Measurements from ENCODE around the gene GALNT18.

GALNT18 gene

GRCh38 chr11:11397781-11398180 is 224.0 kb downstream of the GALNT18 start:
- no peak for DNase-seq (ENCODE audit: extremely low spot score)
- CTCF ChIA-PET = interaction anchor here (0.8 to 1.4 kb wide), 5 partner anchors 8 to 224 kb away, joined by 3 read pairs; partner anchors contain the start of gene GALNT18

DNA sequence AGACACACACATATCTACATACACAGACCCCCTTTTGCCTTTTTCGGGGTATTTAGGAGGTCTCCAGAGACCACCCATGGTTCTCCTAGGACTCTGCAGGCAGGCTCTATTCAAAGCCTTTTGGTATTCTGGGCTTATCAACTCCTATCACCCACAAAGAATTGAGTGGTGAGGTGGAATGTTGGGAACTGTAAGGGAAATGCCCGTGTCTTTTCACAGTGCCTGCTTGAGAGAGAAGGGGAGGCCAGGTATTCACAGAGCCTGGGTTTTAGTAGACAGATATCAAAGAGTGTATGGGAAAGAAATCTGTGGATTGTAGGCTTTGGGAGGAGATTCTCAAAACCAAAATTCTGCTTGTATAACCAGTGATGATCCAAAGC is 224.8 kb downstream of the GALNT18 start:
- ChIA-PET CTCF (no interaction called here), POLR2A (no interaction called here)
- TF ChIP-seq, protein P1, sequence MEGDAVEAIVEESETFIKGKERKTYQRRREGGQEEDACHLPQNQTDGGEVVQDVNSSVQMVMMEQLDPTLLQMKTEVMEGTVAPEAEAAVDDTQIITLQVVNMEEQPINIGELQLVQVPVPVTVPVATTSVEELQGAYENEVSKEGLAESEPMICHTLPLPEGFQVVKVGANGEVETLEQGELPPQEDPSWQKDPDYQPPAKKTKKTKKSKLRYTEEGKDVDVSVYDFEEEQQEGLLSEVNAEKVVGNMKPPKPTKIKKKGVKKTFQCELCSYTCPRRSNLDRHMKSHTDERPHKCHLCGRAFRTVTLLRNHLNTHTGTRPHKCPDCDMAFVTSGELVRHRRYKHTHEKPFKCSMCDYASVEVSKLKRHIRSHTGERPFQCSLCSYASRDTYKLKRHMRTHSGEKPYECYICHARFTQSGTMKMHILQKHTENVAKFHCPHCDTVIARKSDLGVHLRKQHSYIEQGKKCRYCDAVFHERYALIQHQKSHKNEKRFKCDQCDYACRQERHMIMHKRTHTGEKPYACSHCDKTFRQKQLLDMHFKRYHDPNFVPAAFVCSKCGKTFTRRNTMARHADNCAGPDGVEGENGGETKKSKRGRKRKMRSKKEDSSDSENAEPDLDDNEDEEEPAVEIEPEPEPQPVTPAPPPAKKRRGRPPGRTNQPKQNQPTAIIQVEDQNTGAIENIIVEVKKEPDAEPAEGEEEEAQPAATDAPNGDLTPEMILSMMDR (IDR thresholded peaks at IDR 0.05; ENCODE audit: control extremely low read depth, extremely low read depth, low read depth, missing control alignments) = no peak
- DNase-seq (ENCODE audit: extremely low spot score) = no peak

More at GRCh38 chr11:11397781-11398180, 224.0 kb downstream of the GALNT18 start:
- TF ChIP-seq, protein P1 (IDR thresholded peaks at IDR 0.05; ENCODE audit: control extremely low read depth, extremely low read depth, low read depth, missing control alignments) = no peak
- POLR2A ChIA-PET = no interaction called here

GRCh38 chr11:11396301-11397035 is 225.3 kb downstream of the GALNT18 start:
- TF ChIP-seq, protein P1 (IDR thresholded peaks at IDR 0.05; ENCODE audit: control extremely low read depth, extremely low read depth, low read depth, missing control alignments) = no peak
- ChIA-PET CTCF (interaction anchor here (1.4 to 1.6 kb wide), 2 partner anchors 30 to 109 kb away, joined by 3 read pairs; no protein-coding TSS in a partner anchor), POLR2A (no interaction called here)
- no peak for DNase-seq (ENCODE audit: extremely low spot score)

DNA sequence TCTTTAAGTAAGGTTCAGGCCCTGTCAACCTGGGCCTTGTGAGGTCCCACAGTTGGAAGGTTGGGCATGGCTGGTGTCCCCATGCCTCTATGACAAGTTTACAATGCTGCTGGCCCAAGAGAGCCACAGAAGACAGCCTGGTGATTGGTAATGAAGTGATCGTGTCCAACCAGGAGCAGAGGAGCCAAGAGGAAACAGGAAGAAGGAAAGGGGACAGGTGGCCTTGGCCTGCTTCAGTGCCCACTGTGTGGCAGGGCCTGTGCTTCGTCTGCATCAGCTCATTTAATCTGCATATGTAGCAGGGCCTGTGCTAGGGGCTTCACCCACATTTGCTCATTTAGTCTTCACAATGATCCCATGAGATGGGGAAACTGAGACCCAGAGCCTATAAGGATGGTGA is 226.7 kb downstream of the GALNT18 start:
- TF ChIP-seq, protein P1 (IDR thresholded peaks at IDR 0.05; ENCODE audit: control extremely low read depth, extremely low read depth, low read depth, missing control alignments) = no peak
- ChIA-PET CTCF (interaction anchor here (1.4 to 1.6 kb wide), 2 partner anchors 28 to 110 kb away, joined by 3 read pairs; no protein-coding TSS in a partner anchor), POLR2A (no interaction called here)
- no peak for DNase-seq (ENCODE audit: extremely low spot score)

GRCh38 chr11:11394241-11394640 is 227.6 kb downstream of the GALNT18 start:
- DNase-seq (ENCODE audit: extremely low spot score) = no peak
- ChIA-PET POLR2A (no interaction called here), CTCF (no interaction called here)
- TF ChIP-seq, protein P1 (IDR thresholded peaks at IDR 0.05; ENCODE audit: control extremely low read depth, extremely low read depth, low read depth, missing control alignments) = no peak

DNA sequence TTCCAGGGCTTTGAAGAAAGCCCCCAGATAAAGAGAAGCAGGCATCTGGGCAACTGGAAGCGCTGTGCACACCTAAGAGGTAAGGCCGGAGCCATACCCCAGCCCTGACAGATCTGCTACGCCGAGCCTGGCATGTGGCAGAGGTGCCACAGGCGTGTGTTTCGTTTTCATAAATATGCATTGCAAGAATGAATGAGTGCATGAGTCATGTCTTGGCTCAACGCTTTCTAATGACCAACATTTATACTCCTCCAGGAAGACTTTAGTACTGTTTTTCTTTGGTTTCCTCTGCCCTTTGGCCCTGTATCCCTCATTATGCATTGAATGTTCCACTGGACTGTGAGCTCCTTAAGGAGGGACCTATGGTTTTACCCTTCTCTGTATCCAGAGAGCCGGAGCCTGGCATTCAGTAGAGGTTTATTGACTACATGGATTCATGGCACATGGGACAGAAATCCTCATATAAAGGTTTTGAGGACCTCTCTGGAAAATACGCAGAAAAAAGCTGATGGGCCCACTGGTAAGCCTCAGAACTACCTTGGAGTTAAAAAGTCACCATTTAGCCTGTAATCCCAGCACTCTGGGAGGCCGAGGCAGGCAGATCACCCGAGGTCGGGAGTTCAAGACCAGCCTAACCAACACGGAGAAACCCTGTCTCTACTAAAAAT is 229.9 kb downstream of the GALNT18 start:
- TF ChIP-seq, protein P1 (IDR thresholded peaks at IDR 0.05; ENCODE audit: control extremely low read depth, extremely low read depth, low read depth, missing control alignments) = no peak
- DNase-seq (ENCODE audit: extremely low spot score) = no peak
- ChIA-PET POLR2A (no interaction called here), CTCF (interaction anchor here (1.3 kb wide), 1 partner anchor 10 kb away, joined by 4 read pairs; no protein-coding TSS in a partner anchor)
